Stimulated activated CD8-positive, alpha-beta memory T cell treated with anti-CD3 and anti-CD28 coated beads, Interleukin-2, amount 100 ng/mL, for 48 hours (primary cell): ENCODE data around the gene EXOC1.

Experiments
- DNase-seq, 2 donors: peaks; one replicate each; pipeline ENCODE4 v3.0.0-alpha.2; 2020; ENCODE audit warnings: low read depth in 2 of 2

The EXOC1 gene

DNA sequence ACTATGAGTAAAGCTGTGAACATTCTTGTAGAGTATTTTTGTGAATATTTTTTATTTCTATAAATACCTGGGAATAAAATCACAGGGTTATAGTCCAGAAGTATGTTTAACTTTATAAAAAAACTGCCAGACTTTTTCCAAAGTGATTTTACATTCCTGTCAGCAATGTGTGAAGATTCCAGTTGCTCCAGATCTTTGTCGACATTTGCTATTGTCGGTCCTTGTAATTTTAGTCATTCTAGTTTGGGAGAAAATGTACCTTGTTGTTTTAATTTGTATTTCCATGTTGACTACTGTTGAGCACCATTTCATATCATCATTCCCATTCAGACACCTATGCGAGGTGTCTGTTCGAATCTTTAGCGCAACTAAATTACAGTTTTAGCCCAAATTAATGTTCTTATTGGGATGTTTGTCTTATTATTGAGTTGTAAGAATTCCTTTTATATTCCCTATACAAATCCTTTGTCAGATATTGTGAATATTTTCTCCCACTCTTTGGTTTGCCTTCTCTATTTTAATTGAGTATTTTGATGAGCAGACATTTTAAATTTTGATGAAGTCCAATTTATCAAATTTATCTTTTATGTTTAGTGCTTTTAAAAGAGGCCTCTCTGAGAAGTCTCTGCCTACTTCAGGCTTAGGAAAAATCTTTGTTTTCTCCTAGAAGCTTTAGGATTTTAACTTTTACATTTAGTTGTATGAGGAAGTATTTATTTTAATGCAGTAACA lies 97.9 kb downstream of the EXOC1 start:
- no peak for DNase-seq
